Uterus (tissue), 4 donors: ENCODE results near the gene STXBP1. TPM values are rescaled to one million over a fixed set of nuclear protein-coding genes. Genes with fewer than 3 reads are reported as not detected.

Experiments used
- DNase-seq, 2 donors: peaks; one replicate each; pipeline ENCODE4 v3.0.0-alpha.2; 2019 to 2020
- H3K27ac ChIP-seq, 2 donors: fragments of 200-600 bp; sonication (generic); 1 replicate in 1 of 2; 2 replicates in 1 of 2; pipeline ENCODE4 v1.5.1; 2016 to 2018
- H3K27me3 ChIP-seq, 2 donors: fragments of 200-600 bp; sonication (generic); one replicate each; pipeline ENCODE4 v1.5.1; 2018 to 2019; ENCODE audit warnings: control low read depth in 1 of 2
- H3K36me3 ChIP-seq, 2 donors: fragments of 200-600 bp; sonication (generic); one replicate each; pipeline ENCODE4 v1.5.1; 2019; ENCODE audit warnings: control low read depth in 1 of 2
- H3K4me1 ChIP-seq, 2 donors: fragments of 200-600 bp; sonication (generic); one replicate each; pipeline ENCODE4 v1.5.1; 2018 to 2019; ENCODE audit warnings: control low read depth in 1 of 2
- H3K4me3 ChIP-seq, 2 donors: fragments of 200-600 bp; sonication (generic); 1 replicate in 1 of 2; 2 replicates in 1 of 2; pipeline ENCODE4 v1.5.1; 2018 to 2019; ENCODE audit warnings: mild to moderate bottlenecking in 1 of 2
- H3K9me3 ChIP-seq, 2 donors: fragments of 200-600 bp; sonication (generic); one replicate each; pipeline ENCODE4 v1.5.1; 2019; ENCODE audit warnings: control low read depth in 1 of 2
- POLR2A ChIP-seq, 2 donors: fragments of 450-650 bp; IDR thresholded peaks; one replicate each; pipeline ENCODE4 v1.6.1; 2016; ENCODE audit warnings: antibody characterized with exemption in 2 of 2, mild to moderate bottlenecking in 1 of 2, moderate library complexity in 1 of 2
- intact Hi-C: fragments of 100-400 bp; cut with DNase I; formaldehyde crosslinking; loops from one replicate; pipeline ENCODE4 v1.15.1; 2023; ENCODE audit warnings: low total_unique reads
- total RNA-seq, 4 donors: library from RNA; depleted of rRNA in 3 of 4; stranded (reverse); fragments of >200 nt in 3 of 4; gene quantifications; one replicate each; pipeline versions ENCODE4 v1.1.0 to v1.2.4, GENCODE V29; 2014 to 2023
- TF ChIP-seq, protein P1 (sequence below), 4 experiments: fragments of 200-600 bp in 2 of 4; fragments of 450-650 bp in 2 of 4; sonication (generic) in 2 of 4; IDR thresholded peaks; one replicate each; pipeline ENCODE4 v1.5.1; 2016 to 2019; ENCODE audit warnings: antibody characterized with exemption in 4 of 4, mild to moderate bottlenecking in 2 of 4, moderate library complexity in 1 of 4
- donor health status: DM: yes; HTN: yes; CAD: no.

STXBP1 gene
- total RNA-seq, 4 donors from 2014 or later: 46.6 to 147 (median 99.5) TPM

DNA sequence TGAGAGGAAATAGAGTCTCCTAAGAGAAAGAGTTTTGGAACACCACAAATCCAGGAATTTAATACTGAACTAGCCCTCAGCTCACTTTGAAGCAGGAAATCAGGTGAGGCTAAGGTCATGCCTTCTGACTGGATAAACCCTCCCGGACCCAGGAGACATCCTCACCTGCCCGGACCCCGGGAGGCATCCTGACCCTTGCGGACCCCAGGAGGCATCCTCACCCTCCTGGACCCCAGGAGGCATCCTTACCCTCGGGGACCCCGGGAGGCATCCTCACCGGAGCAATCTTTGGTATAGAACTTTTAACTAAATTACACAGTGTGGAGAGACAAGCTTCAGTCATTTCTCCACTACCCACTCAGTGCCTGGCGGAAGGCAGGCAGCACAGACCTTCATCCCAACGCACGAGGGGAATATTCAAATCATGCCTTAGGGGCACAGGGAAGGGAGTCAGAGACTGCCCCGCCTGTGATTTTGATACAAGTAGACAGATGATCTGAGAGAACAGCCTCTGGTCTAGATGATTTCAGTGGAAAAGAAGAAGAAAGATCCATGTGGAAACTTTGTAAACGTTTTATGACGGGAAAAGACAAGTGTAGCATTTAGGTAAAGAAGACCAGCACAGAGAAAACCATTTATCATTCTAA lies 21.3 kb downstream of the STXBP1 start:
- DNase-seq: no peak
- Histone ChIP-seq H3K4me1 (peaks cover 0 to 5% of the 10 kb centered on the region in 2 donors), H3K27me3 (no peaks in the 10 kb centered on the region), H3K27ac (peak overlapping the region; percentile 33 to 66), H3K36me3 (no peaks in the 10 kb centered on the region), H3K9me3 (no peaks in the 10 kb centered on the region), H3K4me3 (no peak overlapping the region)
- no peak for TF ChIP-seq POLR2A (IDR thresholded peaks at IDR 0.05)
- TF ChIP-seq, protein P1, sequence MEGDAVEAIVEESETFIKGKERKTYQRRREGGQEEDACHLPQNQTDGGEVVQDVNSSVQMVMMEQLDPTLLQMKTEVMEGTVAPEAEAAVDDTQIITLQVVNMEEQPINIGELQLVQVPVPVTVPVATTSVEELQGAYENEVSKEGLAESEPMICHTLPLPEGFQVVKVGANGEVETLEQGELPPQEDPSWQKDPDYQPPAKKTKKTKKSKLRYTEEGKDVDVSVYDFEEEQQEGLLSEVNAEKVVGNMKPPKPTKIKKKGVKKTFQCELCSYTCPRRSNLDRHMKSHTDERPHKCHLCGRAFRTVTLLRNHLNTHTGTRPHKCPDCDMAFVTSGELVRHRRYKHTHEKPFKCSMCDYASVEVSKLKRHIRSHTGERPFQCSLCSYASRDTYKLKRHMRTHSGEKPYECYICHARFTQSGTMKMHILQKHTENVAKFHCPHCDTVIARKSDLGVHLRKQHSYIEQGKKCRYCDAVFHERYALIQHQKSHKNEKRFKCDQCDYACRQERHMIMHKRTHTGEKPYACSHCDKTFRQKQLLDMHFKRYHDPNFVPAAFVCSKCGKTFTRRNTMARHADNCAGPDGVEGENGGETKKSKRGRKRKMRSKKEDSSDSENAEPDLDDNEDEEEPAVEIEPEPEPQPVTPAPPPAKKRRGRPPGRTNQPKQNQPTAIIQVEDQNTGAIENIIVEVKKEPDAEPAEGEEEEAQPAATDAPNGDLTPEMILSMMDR (IDR thresholded peaks at IDR 0.05): no peak
- intact Hi-C loops: no loop called here

- Histone ChIP-seq H3K27me3 (no peaks in the 10 kb centered on the region), H3K36me3 (no peaks in the 10 kb centered on the region), H3K9me3 (no peaks in the 10 kb centered on the region), H3K27ac (peak overlapping the region; percentile 33 to 66), H3K4me1 (peaks cover 0 to 5% of the 10 kb centered on the region in 2 donors), H3K4me3 (no peak overlapping the region)
- TF ChIP-seq POLR2A (IDR thresholded peaks at IDR 0.05): no peak
- TF ChIP-seq, protein P1 (IDR thresholded peaks at IDR 0.05): no peak
- intact Hi-C loops: no loop called here
- peak in 1 of 2 donors; percentile 50 for DNase-seq
Observed at GRCh38 chr9:127634021-127634420, 21.9 kb downstream of the STXBP1 start.

GRCh38 chr9:127634698-127635097 lies 22.6 kb downstream of the STXBP1 start:
- H3K9me3 ChIP-seq: no peaks in the 10 kb centered on the region
- H3K27me3 ChIP-seq: no peaks in the 10 kb centered on the region
- TF ChIP-seq, protein P1 (IDR thresholded peaks at IDR 0.05): no peak
- TF ChIP-seq POLR2A (IDR thresholded peaks at IDR 0.05): no peak
- H3K36me3 ChIP-seq: no peaks in the 10 kb centered on the region
- H3K4me1 ChIP-seq: peaks cover 0 to 5% of the 10 kb centered on the region in 2 donors
- H3K27ac ChIP-seq: peak overlapping the region; percentile 33 to 66
- no peak overlapping the region for H3K4me3 ChIP-seq
- intact Hi-C loops: no loop called here
- no peak for DNase-seq

- no peaks in the 10 kb centered on the region for H3K36me3 ChIP-seq
- H3K27me3 ChIP-seq: no peaks in the 10 kb centered on the region
- H3K4me3 ChIP-seq: no peak overlapping the region
- H3K4me1 ChIP-seq: peaks cover 0 to 5% of the 10 kb centered on the region in 2 donors
- intact Hi-C loops: no loop called here
- H3K9me3 ChIP-seq: no peaks in the 10 kb centered on the region
- TF ChIP-seq, protein P1 (IDR thresholded peaks at IDR 0.05): no peak
- TF ChIP-seq POLR2A (IDR thresholded peaks at IDR 0.05): no peak
- H3K27ac ChIP-seq: no peak overlapping the region
- no peak for DNase-seq
Observed at GRCh38 chr9:127635201-127635735, 23.2 kb downstream of the STXBP1 start.

DNA sequence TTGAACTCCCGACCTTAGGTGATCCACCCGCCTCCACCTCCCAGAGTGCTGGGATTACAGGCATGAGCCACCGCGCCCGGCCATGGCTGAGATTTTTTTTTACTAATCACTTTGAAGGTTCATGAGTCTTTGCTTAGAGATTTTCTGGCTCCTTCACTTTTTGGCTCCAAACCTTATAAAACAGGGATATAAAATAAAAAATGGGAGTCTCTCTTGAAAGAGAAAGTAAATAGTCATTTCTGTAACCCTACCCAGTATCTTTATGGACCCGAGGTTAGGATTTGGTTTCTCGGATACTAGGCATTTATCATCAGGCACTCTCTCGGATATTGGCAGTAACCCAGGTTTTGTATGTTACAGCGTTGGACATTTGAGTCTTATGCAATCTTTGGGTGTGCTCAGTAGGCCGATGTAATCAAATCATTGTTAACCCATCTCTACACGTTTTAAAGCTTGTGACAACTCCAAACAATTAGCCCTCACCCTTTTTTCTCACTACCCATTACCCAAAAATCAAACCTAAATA lies 25.3 kb downstream of the STXBP1 start:
- no peak overlapping the region for H3K4me3 ChIP-seq
- H3K9me3 ChIP-seq: no peaks in the 10 kb centered on the region
- TF ChIP-seq, protein P1 (IDR thresholded peaks at IDR 0.05): no peak
- TF ChIP-seq POLR2A (IDR thresholded peaks at IDR 0.05): no peak
- peak; percentile 47 to 62 for DNase-seq
- H3K36me3 ChIP-seq: no peaks in the 10 kb centered on the region
- no peaks in the 10 kb centered on the region for H3K27me3 ChIP-seq
- intact Hi-C loops: no loop called here
- peak overlapping the region; percentile 52 to 66 for H3K27ac ChIP-seq
- peaks cover 0 to 5% of the 10 kb centered on the region in 2 donors for H3K4me1 ChIP-seq
